ENCODE measurements around the gene PROCA1. TPM values are rescaled to one million over a fixed set of nuclear protein-coding genes. Genes with fewer than 3 reads are reported as not detected.
A peak's percentile ranks its signal among the peaks of the same experiment; 100 is the strongest.

PROCA1 gene
- total and polyA plus RNA-seq, 9 of the 15 experiments (the other 6 are each of a cell fraction or from before 2014, with no cell fraction given), result 0.78 to 16.2 (median 5.6) TPM

- TF ChIP-seq UBTF (IDR thresholded peaks at IDR 0.05; ENCODE audit: borderline replicate concordance in 1 of 2, low read depth in 2 of 2, low read length in 2 of 2) (no peak), NR0B1 (IDR thresholded peaks at IDR 0.05; ENCODE audit: partially characterized antibody) (no peak), ZNF277 (CRISPR knock-in tag; IDR thresholded peaks at IDR 0.05; ENCODE audit: borderline replicate concordance) (no peak), RNF2 (IDR thresholded peaks at IDR 0.05) (no peak), SP1 (CRISPR knock-in tag; IDR thresholded peaks at IDR 0.05) (0 out of 2 replicates have a peak, but pooled peaks have one; percentile 18), TRIM24 (IDR thresholded peaks at IDR 0.05) (no peak), ZNF778 (CRISPR knock-in tag; IDR thresholded peaks at IDR 0.05) (no peak), HLTF (IDR thresholded peaks at IDR 0.05) (no peak), SMAD3 (CRISPR knock-in tag; conservative IDR thresholded peaks at IDR 0.05) (0 out of 2 replicates have a peak, but pooled peaks have one; percentile 17), ZNF79 (CRISPR knock-in tag; IDR thresholded peaks at IDR 0.05; ENCODE audit: low read depth) (no peak), RFX7 (CRISPR knock-in tag; IDR thresholded peaks at IDR 0.05) (no peak), ZKSCAN3 (CRISPR knock-in tag; IDR thresholded peaks at IDR 0.05) (no peak), PHF20 (IDR thresholded peaks at IDR 0.05; ENCODE audit: partially characterized antibody) (no peak), GTF2F1 (IDR thresholded peaks at IDR 0.05; ENCODE audit: low read depth, low read length) (no peak), MCM5 (IDR thresholded peaks at IDR 0.05; ENCODE audit: low read depth) (no peak), COPS2 (conservative IDR thresholded peaks at IDR 0.05) (no peak), NCOR1 (IDR thresholded peaks at IDR 0.05) (no peak), DDX20 (tag; IDR thresholded peaks at IDR 0.05; ENCODE audit: low read depth) (no peak), CC2D1A (IDR thresholded peaks at IDR 0.05) (no peak), ZNF274 (IDR thresholded peaks at IDR 0.05; ENCODE audit: borderline replicate concordance, low read depth, low read length) (no peak), TEAD1 (CRISPR knock-in tag; IDR thresholded peaks at IDR 0.05) (no peak), ZBTB7A (IDR thresholded peaks at IDR 0.05; ENCODE audit: borderline replicate concordance, control insufficient read depth, low read depth, low read length) (no peak), L3MBTL2 (IDR thresholded peaks at IDR 0.05) (no peak), ZNF740 (CRISPR knock-in tag; IDR thresholded peaks at IDR 0.05) (no peak; the same call in 1 of the 2 replicates), ZNF740 (tag; IDR thresholded peaks at IDR 0.05) (0 out of 4 replicates have a peak, but pooled peaks of 1 of the 2 experiments have one; percentile 22)
Observed at GRCh38 chr17:28724500-28725165, 12.9 kb upstream of the PROCA1 start (continued).
